Sigmoid colon (tissue), 7 donors: ENCODE data around the gene HIVEP3. TPM values are rescaled to one million over a fixed set of nuclear protein-coding genes. Genes with fewer than 3 reads are reported as not detected.

Experiments
- DNase-seq: peaks from one replicate; pipeline ENCODE4 v3.0.0-alpha.2; 2019
- H3K27ac ChIP-seq, 4 donors: fragments of 200-600 bp; sonication (generic); one replicate each; pipeline ENCODE4 v1.5.1; 2016 to 2019; ENCODE audit warnings: mild to moderate bottlenecking in 1 of 4
- H3K27me3 ChIP-seq, 3 donors: fragments of 200-600 bp; sonication (generic); one replicate each; pipeline ENCODE4 v1.5.1; 2019; ENCODE audit warnings: mild to moderate bottlenecking in 1 of 3
- H3K36me3 ChIP-seq, 4 donors: fragments of 200-600 bp; sonication (generic); one replicate each; pipeline ENCODE4 v1.5.1; 2016 to 2019
- H3K4me1 ChIP-seq, 4 donors: fragments of 200-600 bp; sonication (generic); one replicate each; pipeline ENCODE4 v1.5.1; 2017 to 2019
- H3K4me3 ChIP-seq, 4 donors: fragments of 200-600 bp; sonication (generic); one replicate each; pipeline ENCODE4 v1.5.1; 2017 to 2019; ENCODE audit warnings: mild to moderate bottlenecking in 2 of 4, moderate library complexity in 1 of 4
- H3K9me3 ChIP-seq, 4 donors: fragments of 200-600 bp in 3 of 4; sonication (generic) in 3 of 4; one replicate each; pipeline versions ENCODE4 v1.5.1 to v1.6.1; 2013 to 2019
- EP300 ChIP-seq, 4 donors: sonication (generic); formaldehyde crosslinking; IDR thresholded peaks; one replicate each; pipeline ENCODE4 v1.6.1; 2017; ENCODE audit warnings: antibody characterized with exemption in 4 of 4
- POLR2A ChIP-seq, 2 donors: fragments of 450-650 bp; IDR thresholded peaks; one replicate each; pipeline ENCODE4 v1.6.1; 2016; ENCODE audit warnings: antibody characterized with exemption in 2 of 2, mild to moderate bottlenecking in 2 of 2, moderate library complexity in 2 of 2
- POLR2AphosphoS5 ChIP-seq, 4 donors: sonication (generic); formaldehyde crosslinking; IDR thresholded peaks; one replicate each; pipeline ENCODE4 v1.6.1; 2017; ENCODE audit warnings: antibody characterized with exemption in 4 of 4
- WGBS, 2 donors: extraction: QIAGEN DNeasy Blood & Tissue Kit; methylation state at CpG; one replicate each; pipeline ENCODE4 v1.1.7; 2013; 5-methylcytosine and 5-hydroxymethylcytosine counted together
- intact Hi-C: fragments of 100-400 bp; cut with DNase I; formaldehyde crosslinking; loops from one replicate; pipeline ENCODE4 v1.15.1; 2023
- polyA plus RNA-seq, 3 donors: library from polyadenylated mRNA; stranded (reverse); fragments of 200-250 nt; gene quantifications; one replicate each; pipeline ENCODE4 v1.2.3, GENCODE V29; 2013
- total RNA-seq, 4 donors: library from RNA; depleted of rRNA; stranded (reverse); fragments of >200 nt; gene quantifications; one replicate each; pipeline ENCODE4 v1.1.0, GENCODE V29; 2016
- TF ChIP-seq, protein P1 (sequence below), 4 experiments: fragments of 450-650 bp in 3 of 4; fragments of 200-600 bp in 1 of 4; IDR thresholded peaks; one replicate each; pipeline ENCODE4 v1.5.1; 2016 to 2019; ENCODE audit warnings: antibody characterized with exemption in 4 of 4, mild to moderate bottlenecking in 3 of 4, moderate library complexity in 2 of 4
- donor health status: healthy with polysubstance abuse.
- donor health status: Bipolar disorder and iron deficiency.
- donor health status: healthy.

Gene HIVEP3
- total and polyA plus RNA-seq, 7 donors, result 1.4 to 7.8 (median 3.2) TPM

DNA sequence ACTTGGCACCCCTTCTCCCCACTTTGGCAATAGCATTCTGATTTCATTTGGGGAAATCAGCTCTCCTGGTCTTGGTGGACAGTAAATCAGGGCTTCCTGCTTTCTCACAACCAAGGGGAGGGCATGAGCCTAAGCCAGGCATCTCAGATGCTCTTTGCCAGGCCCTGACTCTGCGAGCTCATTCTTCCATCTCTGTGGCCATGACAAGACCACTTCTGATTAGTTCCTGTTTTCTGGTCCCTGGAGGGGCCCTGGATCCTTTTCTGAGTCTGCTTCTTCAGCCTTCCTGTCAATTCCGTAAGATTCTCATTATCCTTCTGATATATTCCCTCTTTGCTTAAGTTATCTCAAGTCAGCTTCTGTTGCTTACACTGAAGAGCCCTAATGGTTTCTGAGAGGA is 210.4 kb downstream of the HIVEP3 start:
- intact Hi-C loops, result no loop called here
- H3K9me3 ChIP-seq, result no peaks in the 10 kb centered on the region
- no peaks in the 10 kb centered on the region for H3K27me3 ChIP-seq
- WGBS, 2 donors, result 70 to 86% methylated on average over 2 of the region's 2 CpGs
- no peak for TF ChIP-seq EP300 (IDR thresholded peaks at IDR 0.05)
- TF ChIP-seq, protein P1, sequence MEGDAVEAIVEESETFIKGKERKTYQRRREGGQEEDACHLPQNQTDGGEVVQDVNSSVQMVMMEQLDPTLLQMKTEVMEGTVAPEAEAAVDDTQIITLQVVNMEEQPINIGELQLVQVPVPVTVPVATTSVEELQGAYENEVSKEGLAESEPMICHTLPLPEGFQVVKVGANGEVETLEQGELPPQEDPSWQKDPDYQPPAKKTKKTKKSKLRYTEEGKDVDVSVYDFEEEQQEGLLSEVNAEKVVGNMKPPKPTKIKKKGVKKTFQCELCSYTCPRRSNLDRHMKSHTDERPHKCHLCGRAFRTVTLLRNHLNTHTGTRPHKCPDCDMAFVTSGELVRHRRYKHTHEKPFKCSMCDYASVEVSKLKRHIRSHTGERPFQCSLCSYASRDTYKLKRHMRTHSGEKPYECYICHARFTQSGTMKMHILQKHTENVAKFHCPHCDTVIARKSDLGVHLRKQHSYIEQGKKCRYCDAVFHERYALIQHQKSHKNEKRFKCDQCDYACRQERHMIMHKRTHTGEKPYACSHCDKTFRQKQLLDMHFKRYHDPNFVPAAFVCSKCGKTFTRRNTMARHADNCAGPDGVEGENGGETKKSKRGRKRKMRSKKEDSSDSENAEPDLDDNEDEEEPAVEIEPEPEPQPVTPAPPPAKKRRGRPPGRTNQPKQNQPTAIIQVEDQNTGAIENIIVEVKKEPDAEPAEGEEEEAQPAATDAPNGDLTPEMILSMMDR (IDR thresholded peaks at IDR 0.05), result no peak
- no peak for TF ChIP-seq POLR2AphosphoS5 (IDR thresholded peaks at IDR 0.05)
- TF ChIP-seq POLR2A (IDR thresholded peaks at IDR 0.05), result no peak
- peaks cover 0 to 2% (median 0%) of the 10 kb centered on the region in 4 donors for H3K4me1 ChIP-seq
- no peaks in the 10 kb centered on the region for H3K36me3 ChIP-seq
- no peak for DNase-seq
- H3K4me3 ChIP-seq, result no peak overlapping the region
- no peak overlapping the region for H3K27ac ChIP-seq

DNA sequence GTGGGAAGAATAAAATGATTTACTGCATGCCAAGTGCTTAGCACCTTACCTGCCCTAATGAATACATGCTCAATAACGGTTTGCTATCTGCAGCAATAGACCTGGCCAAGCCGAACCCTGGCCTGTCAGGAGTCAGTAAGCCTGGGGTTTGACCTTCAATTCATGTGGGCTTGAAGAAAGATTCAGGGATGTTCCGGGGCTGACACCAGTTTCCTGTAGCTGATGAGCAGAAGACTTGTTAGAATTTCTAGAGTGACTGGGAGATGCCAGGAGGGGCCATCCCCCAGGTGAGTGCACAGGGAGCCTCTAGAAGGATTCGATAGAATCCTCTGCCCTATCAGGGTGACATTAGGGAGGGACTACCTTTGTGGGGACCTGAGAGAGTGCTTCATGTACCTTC is 210.9 kb downstream of the HIVEP3 start:
- H3K9me3 ChIP-seq, result no peaks in the 10 kb centered on the region
- TF ChIP-seq, protein P1 (IDR thresholded peaks at IDR 0.05), result no peak
- no peak for TF ChIP-seq POLR2AphosphoS5 (IDR thresholded peaks at IDR 0.05)
- TF ChIP-seq EP300 (IDR thresholded peaks at IDR 0.05), result no peak
- TF ChIP-seq POLR2A (IDR thresholded peaks at IDR 0.05), result no peak
- H3K36me3 ChIP-seq, result no peaks in the 10 kb centered on the region
- no peaks in the 10 kb centered on the region for H3K4me1 ChIP-seq
- DNase-seq, result no peak
- H3K4me3 ChIP-seq, result no peak overlapping the region
- no peaks in the 10 kb centered on the region for H3K27me3 ChIP-seq
- no peak overlapping the region for H3K27ac ChIP-seq
- intact Hi-C loops, result no loop called here
- 93% methylated on average over 4 of the region's 4 CpGs for WGBS, 2 donors

DNA sequence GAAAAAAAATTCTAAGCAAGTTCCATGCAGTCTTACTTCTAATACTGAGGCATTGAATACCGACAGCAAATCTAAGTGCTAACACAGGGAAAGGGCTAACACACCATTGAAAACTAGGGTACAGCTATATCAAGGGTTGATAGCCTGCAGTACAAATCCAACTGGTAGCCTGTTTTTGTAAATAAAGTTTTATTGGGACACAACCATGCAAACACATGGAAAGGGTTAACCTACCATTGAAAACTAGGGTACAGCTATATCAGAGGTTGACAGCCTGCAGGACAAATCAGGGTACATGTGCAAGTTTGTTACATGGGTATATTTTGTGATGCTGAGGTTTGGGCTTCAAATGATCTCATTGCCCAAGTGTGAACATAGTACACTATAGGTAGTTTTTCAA is 212.9 kb downstream of the HIVEP3 start:
- H3K27ac ChIP-seq, result no peak overlapping the region
- 95 to 97% methylated on average over 1 of the region's 1 CpG for WGBS, 2 donors
- intact Hi-C loops, result no loop called here
- TF ChIP-seq EP300 (IDR thresholded peaks at IDR 0.05), result no peak
- TF ChIP-seq POLR2A (IDR thresholded peaks at IDR 0.05), result no peak
- TF ChIP-seq, protein P1 (IDR thresholded peaks at IDR 0.05), result no peak
- no peak for TF ChIP-seq POLR2AphosphoS5 (IDR thresholded peaks at IDR 0.05)
- no peaks in the 10 kb centered on the region for H3K9me3 ChIP-seq
- H3K4me3 ChIP-seq, result no peak overlapping the region
- no peak for DNase-seq
- H3K4me1 ChIP-seq, result no peaks in the 10 kb centered on the region
- H3K27me3 ChIP-seq, result no peaks in the 10 kb centered on the region
- H3K36me3 ChIP-seq, result no peaks in the 10 kb centered on the region

DNA sequence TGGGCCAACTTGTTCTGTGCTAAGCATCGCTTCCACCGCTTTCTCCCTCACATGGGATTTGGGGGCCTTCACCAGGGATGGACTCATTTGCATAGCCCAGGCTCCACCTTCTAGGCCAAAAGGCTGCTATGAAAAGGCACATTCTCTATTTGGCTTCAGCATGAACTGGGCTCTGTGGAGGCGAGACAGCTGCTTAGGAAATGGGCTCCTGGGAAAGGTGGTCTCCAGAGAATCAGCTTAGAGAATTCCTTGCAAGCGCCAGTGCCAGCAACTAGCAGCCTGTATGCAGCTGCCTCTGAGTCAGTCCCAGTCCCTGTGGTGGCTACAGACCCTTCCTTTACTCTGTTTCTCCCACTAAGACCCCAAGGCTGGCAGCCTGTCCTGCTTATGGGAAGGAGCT is 214.5 kb downstream of the HIVEP3 start:
- TF ChIP-seq, protein P1 (IDR thresholded peaks at IDR 0.05), result no peak
- no peak for TF ChIP-seq POLR2AphosphoS5 (IDR thresholded peaks at IDR 0.05)
- no peak for TF ChIP-seq POLR2A (IDR thresholded peaks at IDR 0.05)
- TF ChIP-seq EP300 (IDR thresholded peaks at IDR 0.05), result no peak
- no peak overlapping the region for H3K27ac ChIP-seq
- no peak for DNase-seq
- no peaks in the 10 kb centered on the region for H3K36me3 ChIP-seq
- no peaks in the 10 kb centered on the region for H3K9me3 ChIP-seq
- intact Hi-C loops, result no loop called here
- H3K27me3 ChIP-seq, result no peaks in the 10 kb centered on the region
- H3K4me3 ChIP-seq, result no peak overlapping the region
- 95 to 97% methylated on average over 4 of the region's 4 CpGs for WGBS, 2 donors
- no peaks in the 10 kb centered on the region for H3K4me1 ChIP-seq

DNA sequence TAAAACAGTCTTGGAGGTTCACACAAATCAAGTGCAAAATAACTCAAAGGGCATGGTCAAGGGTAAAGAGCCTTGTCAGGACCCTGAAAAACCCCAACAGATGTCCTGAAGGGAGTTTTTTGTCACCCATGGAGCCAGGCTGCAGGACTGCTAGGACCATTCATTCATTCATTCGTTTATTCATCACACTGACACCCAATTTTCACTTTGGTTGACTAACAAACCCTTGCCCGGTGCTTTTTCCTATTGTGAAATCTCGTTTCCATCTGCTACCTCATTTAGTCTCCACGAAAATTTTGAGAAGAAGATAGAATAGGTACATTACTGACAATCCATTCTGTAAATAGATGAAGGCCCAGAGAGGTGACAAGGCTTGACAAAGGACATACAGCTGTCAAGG is 216.0 kb downstream of the HIVEP3 start:
- intact Hi-C loops, result no loop called here
- H3K36me3 ChIP-seq, result no peaks in the 10 kb centered on the region
- H3K27me3 ChIP-seq, result no peaks in the 10 kb centered on the region
- no peak overlapping the region for H3K27ac ChIP-seq
- no peaks in the 10 kb centered on the region for H3K4me1 ChIP-seq
- no peak for DNase-seq
- H3K9me3 ChIP-seq, result no peaks in the 10 kb centered on the region
- WGBS, 2 donors, result 80 to 82% methylated on average over 4 of the region's 4 CpGs
- no peak overlapping the region for H3K4me3 ChIP-seq
- TF ChIP-seq POLR2AphosphoS5 (IDR thresholded peaks at IDR 0.05) (no peak), EP300 (IDR thresholded peaks at IDR 0.05) (no peak), POLR2A (IDR thresholded peaks at IDR 0.05) (no peak)
- TF ChIP-seq, protein P1 (IDR thresholded peaks at IDR 0.05), result no peak
